ENCODE data around the gene SRBD1.

GRCh38 chr2:45344502-45344901 lies 266.6 kb downstream of the SRBD1 start:
- TF ChIP-seq SP1 (IDR thresholded peaks at IDR 0.05; ENCODE audit: low read depth): no peak
- no peak for TF ChIP-seq POLR2AphosphoS5 (IDR thresholded peaks at IDR 0.05; ENCODE audit: low read depth, low read length)
- TF ChIP-seq, protein P1, sequence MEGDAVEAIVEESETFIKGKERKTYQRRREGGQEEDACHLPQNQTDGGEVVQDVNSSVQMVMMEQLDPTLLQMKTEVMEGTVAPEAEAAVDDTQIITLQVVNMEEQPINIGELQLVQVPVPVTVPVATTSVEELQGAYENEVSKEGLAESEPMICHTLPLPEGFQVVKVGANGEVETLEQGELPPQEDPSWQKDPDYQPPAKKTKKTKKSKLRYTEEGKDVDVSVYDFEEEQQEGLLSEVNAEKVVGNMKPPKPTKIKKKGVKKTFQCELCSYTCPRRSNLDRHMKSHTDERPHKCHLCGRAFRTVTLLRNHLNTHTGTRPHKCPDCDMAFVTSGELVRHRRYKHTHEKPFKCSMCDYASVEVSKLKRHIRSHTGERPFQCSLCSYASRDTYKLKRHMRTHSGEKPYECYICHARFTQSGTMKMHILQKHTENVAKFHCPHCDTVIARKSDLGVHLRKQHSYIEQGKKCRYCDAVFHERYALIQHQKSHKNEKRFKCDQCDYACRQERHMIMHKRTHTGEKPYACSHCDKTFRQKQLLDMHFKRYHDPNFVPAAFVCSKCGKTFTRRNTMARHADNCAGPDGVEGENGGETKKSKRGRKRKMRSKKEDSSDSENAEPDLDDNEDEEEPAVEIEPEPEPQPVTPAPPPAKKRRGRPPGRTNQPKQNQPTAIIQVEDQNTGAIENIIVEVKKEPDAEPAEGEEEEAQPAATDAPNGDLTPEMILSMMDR (IDR thresholded peaks at IDR 0.05 in 2 of 3, conservative IDR thresholded peaks at IDR 0.05 in 1 of 3; ENCODE audit: borderline replicate concordance in 1 of 3, insufficient read depth in 1 of 3, low read depth in 2 of 3, low read length in 2 of 3): no peak
- no peak for TF ChIP-seq CEBPB (IDR thresholded peaks at IDR 0.05; ENCODE audit: low read depth)
- no peak for TF ChIP-seq SIN3A (IDR thresholded peaks at IDR 0.05; ENCODE audit: low read depth)
- no peak for TF ChIP-seq POLR2A (IDR thresholded peaks at IDR 0.05; ENCODE audit: borderline replicate concordance, extremely low read depth, insufficient read depth, insufficient read length)
- no peak for TF ChIP-seq RAD21 (IDR thresholded peaks at IDR 0.05; ENCODE audit: low read depth)
- TF ChIP-seq, protein P2, sequence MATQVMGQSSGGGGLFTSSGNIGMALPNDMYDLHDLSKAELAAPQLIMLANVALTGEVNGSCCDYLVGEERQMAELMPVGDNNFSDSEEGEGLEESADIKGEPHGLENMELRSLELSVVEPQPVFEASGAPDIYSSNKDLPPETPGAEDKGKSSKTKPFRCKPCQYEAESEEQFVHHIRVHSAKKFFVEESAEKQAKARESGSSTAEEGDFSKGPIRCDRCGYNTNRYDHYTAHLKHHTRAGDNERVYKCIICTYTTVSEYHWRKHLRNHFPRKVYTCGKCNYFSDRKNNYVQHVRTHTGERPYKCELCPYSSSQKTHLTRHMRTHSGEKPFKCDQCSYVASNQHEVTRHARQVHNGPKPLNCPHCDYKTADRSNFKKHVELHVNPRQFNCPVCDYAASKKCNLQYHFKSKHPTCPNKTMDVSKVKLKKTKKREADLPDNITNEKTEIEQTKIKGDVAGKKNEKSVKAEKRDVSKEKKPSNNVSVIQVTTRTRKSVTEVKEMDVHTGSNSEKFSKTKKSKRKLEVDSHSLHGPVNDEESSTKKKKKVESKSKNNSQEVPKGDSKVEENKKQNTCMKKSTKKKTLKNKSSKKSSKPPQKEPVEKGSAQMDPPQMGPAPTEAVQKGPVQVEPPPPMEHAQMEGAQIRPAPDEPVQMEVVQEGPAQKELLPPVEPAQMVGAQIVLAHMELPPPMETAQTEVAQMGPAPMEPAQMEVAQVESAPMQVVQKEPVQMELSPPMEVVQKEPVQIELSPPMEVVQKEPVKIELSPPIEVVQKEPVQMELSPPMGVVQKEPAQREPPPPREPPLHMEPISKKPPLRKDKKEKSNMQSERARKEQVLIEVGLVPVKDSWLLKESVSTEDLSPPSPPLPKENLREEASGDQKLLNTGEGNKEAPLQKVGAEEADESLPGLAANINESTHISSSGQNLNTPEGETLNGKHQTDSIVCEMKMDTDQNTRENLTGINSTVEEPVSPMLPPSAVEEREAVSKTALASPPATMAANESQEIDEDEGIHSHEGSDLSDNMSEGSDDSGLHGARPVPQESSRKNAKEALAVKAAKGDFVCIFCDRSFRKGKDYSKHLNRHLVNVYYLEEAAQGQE (IDR thresholded peaks at IDR 0.05; ENCODE audit: low read depth): no peak
- TF ChIP-seq MAX (IDR thresholded peaks at IDR 0.05): no peak
- no peak for TF ChIP-seq ELF1 (IDR thresholded peaks at IDR 0.05; ENCODE audit: borderline replicate concordance, low read depth)
- TF ChIP-seq, protein P3, sequence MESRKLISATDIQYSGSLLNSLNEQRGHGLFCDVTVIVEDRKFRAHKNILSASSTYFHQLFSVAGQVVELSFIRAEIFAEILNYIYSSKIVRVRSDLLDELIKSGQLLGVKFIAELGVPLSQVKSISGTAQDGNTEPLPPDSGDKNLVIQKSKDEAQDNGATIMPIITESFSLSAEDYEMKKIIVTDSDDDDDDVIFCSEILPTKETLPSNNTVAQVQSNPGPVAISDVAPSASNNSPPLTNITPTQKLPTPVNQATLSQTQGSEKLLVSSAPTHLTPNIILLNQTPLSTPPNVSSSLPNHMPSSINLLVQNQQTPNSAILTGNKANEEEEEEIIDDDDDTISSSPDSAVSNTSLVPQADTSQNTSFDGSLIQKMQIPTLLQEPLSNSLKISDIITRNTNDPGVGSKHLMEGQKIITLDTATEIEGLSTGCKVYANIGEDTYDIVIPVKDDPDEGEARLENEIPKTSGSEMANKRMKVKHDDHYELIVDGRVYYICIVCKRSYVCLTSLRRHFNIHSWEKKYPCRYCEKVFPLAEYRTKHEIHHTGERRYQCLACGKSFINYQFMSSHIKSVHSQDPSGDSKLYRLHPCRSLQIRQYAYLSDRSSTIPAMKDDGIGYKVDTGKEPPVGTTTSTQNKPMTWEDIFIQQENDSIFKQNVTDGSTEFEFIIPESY (IDR thresholded peaks at IDR 0.05; ENCODE audit: extremely low read depth, insufficient replicate concordance, low read length): no peak
- TF ChIP-seq EZH2 (IDR thresholded peaks at IDR 0.05): no peak

Measured in HCT116 (cell line).